Mucosa of rectum (tissue), 2 donors: Measurements from ENCODE around the gene DHH.

Source experiments
- H3K27ac ChIP-seq, 2 donors: one replicate each; pipeline ENCODE4 v1.7.0; 2013; ENCODE audit warnings: inconsistent platforms in 2 of 2, low read depth in 2 of 2, low read length in 2 of 2
- H3K27me3 ChIP-seq, 2 donors: one replicate each; pipeline ENCODE4 v1.7.0; 2013; ENCODE audit warnings: low read length in 2 of 2; ENCODE audit not compliant: control insufficient read depth in 2 of 2, insufficient read depth in 2 of 2
- H3K36me3 ChIP-seq, 2 donors: one replicate each; pipeline ENCODE4 v1.7.0; 2013; ENCODE audit warnings: low read length in 2 of 2; ENCODE audit not compliant: control insufficient read depth in 2 of 2, insufficient read depth in 2 of 2
- H3K4me1 ChIP-seq, 2 donors: one replicate each; pipeline ENCODE4 v1.7.0; 2013; ENCODE audit warnings: low read length in 2 of 2, mild to moderate bottlenecking in 1 of 2; ENCODE audit not compliant: control insufficient read depth in 2 of 2, insufficient read depth in 2 of 2
- H3K4me3 ChIP-seq, 2 donors: one replicate each; pipeline ENCODE4 v1.7.0; 2013; ENCODE audit warnings: low read length in 2 of 2
- H3K9ac ChIP-seq, 2 donors: one replicate each; pipeline ENCODE4 v1.7.0; 2013; ENCODE audit warnings: low read length in 2 of 2, low read depth in 1 of 2, mild to moderate bottlenecking in 1 of 2
- H3K9me3 ChIP-seq, 2 donors: one replicate each; pipeline ENCODE4 v1.7.0; 2013; ENCODE audit warnings: low read length in 2 of 2; ENCODE audit not compliant: control insufficient read depth in 2 of 2
- donor health status: healthy.
- donor health status: Normal muscosa, but diverticular disease.

The DHH gene

GRCh38 chr12:49108958-49109404, 14.4 kb upstream of the DHH start:
- peak overlapping the region; percentile 53 to 79 for H3K9ac ChIP-seq
- H3K4me3 ChIP-seq, result peak overlapping the region; percentile 90 to 97
- H3K4me1 ChIP-seq, result peaks cover 15 to 18% of the 10 kb centered on the region in 2 donors
- H3K27me3 ChIP-seq, result no peaks in the 10 kb centered on the region
- no peaks in the 10 kb centered on the region for H3K9me3 ChIP-seq
- H3K27ac ChIP-seq, result peak overlapping the region; percentile 69 to 97
- peaks cover 15 to 20% of the 10 kb centered on the region in 2 donors for H3K36me3 ChIP-seq

GRCh38 chr12:49105504-49106084, 11.0 kb upstream of the DHH start:
- Histone ChIP-seq H3K4me3 (no peak overlapping the region), H3K36me3 (peaks cover 40 to 51% of the 10 kb centered on the region in 2 donors), H3K4me1 (peaks cover 13 to 15% of the 10 kb centered on the region in 2 donors), H3K9ac (no peak overlapping the region), H3K27me3 (no peaks in the 10 kb centered on the region), H3K9me3 (no peaks in the 10 kb centered on the region), H3K27ac (no peak overlapping the region)

GRCh38 chr12:49104822-49105221, 10.2 kb upstream of the DHH start:
- H3K4me3 ChIP-seq, result no peak overlapping the region
- no peaks in the 10 kb centered on the region for H3K27me3 ChIP-seq
- no peak overlapping the region for H3K27ac ChIP-seq
- H3K36me3 ChIP-seq, result peaks cover 46 to 59% of the 10 kb centered on the region in 2 donors
- no peak overlapping the region for H3K9ac ChIP-seq
- H3K4me1 ChIP-seq, result peaks cover 13 to 14% of the 10 kb centered on the region in 2 donors
- no peaks in the 10 kb centered on the region for H3K9me3 ChIP-seq

GRCh38 chr12:49100380-49100779, 5.8 kb upstream of the DHH start:
- no peak overlapping the region for H3K4me3 ChIP-seq
- H3K9ac ChIP-seq, result no peak overlapping the region
- no peaks in the 10 kb centered on the region for H3K27me3 ChIP-seq
- no peaks in the 10 kb centered on the region for H3K9me3 ChIP-seq
- peaks cover 46 to 71% of the 10 kb centered on the region in 2 donors for H3K36me3 ChIP-seq
- H3K27ac ChIP-seq, result no peak overlapping the region
- H3K4me1 ChIP-seq, result no peaks in the 10 kb centered on the region

GRCh38 chr12:49098703-49099102, 4.1 kb upstream of the DHH start:
- Histone ChIP-seq H3K9me3 (no peaks in the 10 kb centered on the region), H3K36me3 (peaks cover 41 to 56% of the 10 kb centered on the region in 2 donors), H3K27ac (no peak overlapping the region), H3K27me3 (peaks cover 9 to 12% of the 10 kb centered on the region in 2 donors), H3K4me3 (no peak overlapping the region), H3K4me1 (peaks cover 6 to 9% of the 10 kb centered on the region in 2 donors), H3K9ac (no peak overlapping the region)

- no peaks in the 10 kb centered on the region for H3K9me3 ChIP-seq
- peaks cover 15 to 17% of the 10 kb centered on the region in 2 donors for H3K27me3 ChIP-seq
- H3K4me1 ChIP-seq, result peaks cover 6 to 9% of the 10 kb centered on the region in 2 donors
- H3K36me3 ChIP-seq, result peaks cover 37 to 51% of the 10 kb centered on the region in 2 donors
- H3K4me3 ChIP-seq, result no peak overlapping the region
- no peak overlapping the region for H3K9ac ChIP-seq
- no peak overlapping the region for H3K27ac ChIP-seq
Observed at GRCh38 chr12:49098035-49098451, 3.4 kb upstream of the DHH start.

GRCh38 chr12:49097381-49097780, 2.8 kb upstream of the DHH start:
- Histone ChIP-seq H3K9me3 (no peaks in the 10 kb centered on the region), H3K4me1 (peaks cover 6 to 9% of the 10 kb centered on the region in 2 donors), H3K36me3 (peaks cover 31 to 45% of the 10 kb centered on the region in 2 donors), H3K27me3 (peaks cover 17 to 22% of the 10 kb centered on the region in 2 donors), H3K9ac (no peak overlapping the region), H3K4me3 (no peak overlapping the region), H3K27ac (no peak overlapping the region)

GRCh38 chr12:49094975-49095365, 369 bp upstream of the DHH start:
- Histone ChIP-seq H3K36me3 (peaks cover 14 to 21% of the 10 kb centered on the region in 2 donors), H3K27me3 (peaks cover 35 to 46% of the 10 kb centered on the region in 2 donors), H3K9me3 (no peaks in the 10 kb centered on the region), H3K4me3 (no peak overlapping the region), H3K4me1 (peaks cover 11 to 12% of the 10 kb centered on the region in 2 donors), H3K9ac (no peak overlapping the region), H3K27ac (no peak overlapping the region)

GRCh38 chr12:49093792-49094159, 825 bp downstream of the DHH start:
- Histone ChIP-seq H3K9me3 (no peaks in the 10 kb centered on the region), H3K27me3 (peaks cover 44 to 57% of the 10 kb centered on the region in 2 donors), H3K9ac (no peak overlapping the region), H3K36me3 (peaks cover 11 to 15% of the 10 kb centered on the region in 2 donors), H3K4me1 (peaks cover 15 to 17% of the 10 kb centered on the region in 2 donors), H3K27ac (no peak overlapping the region), H3K4me3 (no peak overlapping the region)

GRCh38 chr12:49092816-49093406, 1.7 kb downstream of the DHH start:
- H3K9me3 ChIP-seq, result no peaks in the 10 kb centered on the region
- no peak overlapping the region for H3K9ac ChIP-seq
- H3K36me3 ChIP-seq, result peaks cover 10 to 11% of the 10 kb centered on the region in 2 donors
- H3K4me1 ChIP-seq, result peaks cover 15 to 17% of the 10 kb centered on the region in 2 donors
- no peak overlapping the region for H3K27ac ChIP-seq
- no peak overlapping the region for H3K4me3 ChIP-seq
- H3K27me3 ChIP-seq, result peaks cover 49 to 62% of the 10 kb centered on the region in 2 donors
